H9 (cell line): ENCODE data around the gene PPP2R1A. TPM values are rescaled to one million over a fixed set of nuclear protein-coding genes. Genes with fewer than 3 reads are reported as not detected.

Source experiments
- DNase-seq: peaks from one replicate; pipeline ENCODE4 v3.0.0-alpha.2; 2017
- H2AFZ ChIP-seq: one replicate; pipeline ENCODE4 v1.6.1; 2013; ENCODE audit warnings: mild to moderate bottlenecking, low read length, control low read depth, moderate library complexity
- H2AK5ac ChIP-seq: 2 replicates; pipeline ENCODE4 v1.6.1; 2013; ENCODE audit warnings: low read length, control low read depth, mixed read lengths; ENCODE audit not compliant: insufficient read length
- H2BK120ac ChIP-seq: one replicate; pipeline ENCODE4 v1.6.1; 2013; ENCODE audit warnings: low read depth, mild to moderate bottlenecking, low read length, control low read depth, inconsistent platforms; ENCODE audit not compliant: poor library complexity, severe bottlenecking
- H2BK12ac ChIP-seq: 2 replicates; pipeline ENCODE4 v1.6.1; 2013; ENCODE audit warnings: low read length, control low read depth, mixed read lengths, low read depth; ENCODE audit not compliant: insufficient read length
- H2BK15ac ChIP-seq: 2 replicates; pipeline ENCODE4 v1.6.1; 2013; ENCODE audit warnings: low read depth, low read length, control low read depth
- H2BK20ac ChIP-seq: one replicate; pipeline ENCODE4 v1.6.1; 2013; ENCODE audit warnings: low read depth, mild to moderate bottlenecking, low read length, control low read depth, inconsistent platforms; ENCODE audit not compliant: poor library complexity, severe bottlenecking
- H2BK5ac ChIP-seq: 2 replicates; pipeline ENCODE4 v1.6.1; 2013; ENCODE audit warnings: low read length, control low read depth, mixed read lengths; ENCODE audit not compliant: insufficient read length
- H3K14ac ChIP-seq: 2 replicates; pipeline ENCODE4 v1.6.1; 2013; ENCODE audit warnings: low read length, control low read depth; ENCODE audit not compliant: insufficient read depth
- H3K18ac ChIP-seq: 2 replicates; pipeline ENCODE4 v1.6.1; 2013; ENCODE audit warnings: low read depth, mild to moderate bottlenecking, mixed read lengths, low read length, control low read depth; ENCODE audit not compliant: insufficient read length
- H3K23ac ChIP-seq: 2 replicates; pipeline ENCODE4 v1.6.1; 2013; ENCODE audit warnings: low read length, control low read depth, mixed read lengths, low read depth; ENCODE audit not compliant: insufficient read length
- H3K23me2 ChIP-seq: 2 replicates; pipeline ENCODE4 v1.6.1; 2013; ENCODE audit warnings: low read depth, mild to moderate bottlenecking, mixed read lengths, low read length, control low read depth; ENCODE audit not compliant: insufficient read length, poor library complexity, severe bottlenecking
- H3K27ac ChIP-seq: 2 replicates; pipeline ENCODE4 v1.5.1; 2013; ENCODE audit warnings: low read length, control low read depth, mixed read lengths, low read depth; ENCODE audit not compliant: insufficient read length
- H3K27me3 ChIP-seq: 2 replicates; pipeline ENCODE4 v1.6.1; 2013; ENCODE audit warnings: low read length, control low read depth, inconsistent platforms; ENCODE audit not compliant: insufficient read depth
- H3K4ac ChIP-seq: 2 replicates; pipeline ENCODE4 v1.6.1; 2013; ENCODE audit warnings: low read depth, mild to moderate bottlenecking, control low read depth, inconsistent platforms, low read length, moderate library complexity
- H3K4me1 ChIP-seq: 2 replicates; pipeline ENCODE4 v1.6.1; 2013; ENCODE audit warnings: low read length, control low read depth, inconsistent platforms; ENCODE audit not compliant: insufficient read depth
- H3K4me2 ChIP-seq: 2 replicates; pipeline ENCODE4 v1.6.1; 2013; ENCODE audit warnings: low read length, control low read depth, mixed read lengths; ENCODE audit not compliant: insufficient read length, insufficient read depth
- H3K56ac ChIP-seq: 2 replicates; pipeline ENCODE4 v1.6.1; 2013; ENCODE audit warnings: low read depth, mild to moderate bottlenecking, mixed read lengths, low read length, control low read depth; ENCODE audit not compliant: insufficient read length
- H3K79me1 ChIP-seq: 2 replicates; pipeline ENCODE4 v1.6.1; 2013; ENCODE audit warnings: low read depth, mild to moderate bottlenecking, moderate library complexity, low read length, control low read depth, inconsistent platforms; ENCODE audit not compliant: insufficient read depth, poor library complexity, severe bottlenecking
- H3K79me2 ChIP-seq: 2 replicates; pipeline ENCODE4 v1.6.1; 2013; ENCODE audit warnings: low read length, control low read depth, inconsistent platforms; ENCODE audit not compliant: insufficient read depth
- H3K9ac ChIP-seq: 2 replicates; pipeline ENCODE4 v1.6.1; 2013; ENCODE audit warnings: low read length, control low read depth, mixed read lengths; ENCODE audit not compliant: insufficient read length; ENCODE audit errors: extremely low read depth
- H3K9me3 ChIP-seq: one replicate; pipeline ENCODE4 v1.6.1; 2013; ENCODE audit warnings: low read depth, low read length, inconsistent platforms; ENCODE audit not compliant: control insufficient read depth
- H3T11ph ChIP-seq: one replicate; pipeline ENCODE4 v1.6.1; 2013; ENCODE audit warnings: mild to moderate bottlenecking, low read length, control low read depth, inconsistent platforms
- H4K20me1 ChIP-seq: one replicate; pipeline ENCODE4 v1.6.1; 2013; ENCODE audit not compliant: control insufficient read depth, insufficient read length, insufficient read depth
- H4K5ac ChIP-seq: 2 replicates; pipeline ENCODE4 v1.6.1; 2013; ENCODE audit warnings: low read depth, mild to moderate bottlenecking, mixed read lengths, low read length, control low read depth; ENCODE audit not compliant: insufficient read length
- H4K8ac ChIP-seq: replicated peaks from 2 replicates; pipeline ENCODE4 v1.6.1; 2013; ENCODE audit warnings: low read length, control low read depth, mixed read lengths, low read depth; ENCODE audit not compliant: insufficient read length
- H4K91ac ChIP-seq: 2 replicates; pipeline ENCODE4 v1.6.1; 2013; ENCODE audit warnings: low read depth, mild to moderate bottlenecking, moderate library complexity, mixed read lengths, low read length, control low read depth; ENCODE audit not compliant: insufficient read length
- H3K27ac Mint-ChIP-seq, 3 experiments: 2 replicates in 2 of 3; 3 replicates in 1 of 3; pipeline ENCODE4 v1.8.0; 2020 to 2021; ENCODE audit warnings: mixed read lengths in 3 of 3, mild to moderate bottlenecking in 1 of 3, moderate library complexity in 1 of 3
- H3K27me3 Mint-ChIP-seq: 2 replicates; pipeline ENCODE4 v1.8.0; 2021; ENCODE audit warnings: low read depth, mild to moderate bottlenecking, moderate library complexity, mixed read lengths
- H3K36me3 Mint-ChIP-seq, 3 experiments: 2 replicates in 2 of 3; 3 replicates in 1 of 3; pipeline ENCODE4 v1.8.0; 2020 to 2021; ENCODE audit warnings: low read depth in 3 of 3, mixed read lengths in 3 of 3; ENCODE audit not compliant: insufficient read depth in 1 of 3
- H3K4me1 Mint-ChIP-seq, 2 experiments: 2 replicates each; pipeline ENCODE4 v1.8.0; 2020; ENCODE audit warnings: mixed read lengths in 2 of 2
- H3K4me3 Mint-ChIP-seq, 2 experiments: 2 replicates in 1 of 2; 3 replicates in 1 of 2; pipeline ENCODE4 v1.8.0; 2020 to 2021; ENCODE audit warnings: mild to moderate bottlenecking in 2 of 2, mixed read lengths in 2 of 2, moderate library complexity in 1 of 2
- H3K9me3 Mint-ChIP-seq, 2 experiments: 2 replicates in 1 of 2; 3 replicates in 1 of 2; pipeline ENCODE4 v1.8.0; 2020; ENCODE audit warnings: mild to moderate bottlenecking in 2 of 2, mixed read lengths in 2 of 2, moderate library complexity in 1 of 2
- WGBS: extraction: QIAGEN DNeasy Blood & Tissue Kit; methylation state at CpG from one replicate; pipeline ENCODE4 v1.1.7; 2013; ENCODE audit warnings: missing lambda C conversion rate, low lambda C conversion rate, mixed read lengths; ENCODE audit not compliant: insufficient read length; ENCODE audit errors: extremely low coverage; 5-methylcytosine and 5-hydroxymethylcytosine counted together
- total RNA-seq: library from RNA; stranded (reverse); gene quantifications from 2 replicates; pipeline ENCODE4 v1.2.1, GENCODE V29; 2021
- TF ChIP-seq, protein P1 (sequence below): fragments of 200-600 bp; sonication (generic); conservative IDR thresholded peaks from 3 replicates; pipeline ENCODE4 v1.8.0; 2021; ENCODE audit warnings: antibody characterized with exemption, mild to moderate bottlenecking

Gene PPP2R1A
- total RNA-seq, 1 experiment from 2014 or later: 432 TPM

GRCh38 chr19:52230685-52231084, 40.8 kb downstream of the PPP2R1A start:
- no peak overlapping the region for H4K91ac ChIP-seq
- H2BK5ac ChIP-seq: no peak overlapping the region
- no peaks in the 10 kb centered on the region for H3K9me3 ChIP-seq
- no peak overlapping the region for H2BK12ac ChIP-seq
- H3K4me2 ChIP-seq: no peak overlapping the region
- H3K56ac ChIP-seq: no peak overlapping the region
- no peak overlapping the region for H2BK15ac ChIP-seq
- no peak overlapping the region for H3K14ac ChIP-seq
- H3T11ph ChIP-seq: no peak overlapping the region
- no peaks in the 10 kb centered on the region for H3K27me3 ChIP-seq
- H3K27ac ChIP-seq: no peak overlapping the region
- Mint-ChIP-seq H3K4me1 (no peaks in the 10 kb centered on the region), H3K36me3 (peaks cover 27 to 44% (median 29%) of the 10 kb centered on the region in 3 experiments), H3K27ac (no peak overlapping the region; a peak in 2 of 7 replicates), H3K27me3 (peaks cover 2% of the 10 kb centered on the region; the same call in 1 of the 2 replicates), H3K4me3 (no peak overlapping the region), H3K9me3 (no peaks in the 10 kb centered on the region)
- no peaks in the 10 kb centered on the region for H3K79me1 ChIP-seq
- H4K8ac ChIP-seq: no peak overlapping the region
- WGBS: no CpG with 5 or more reads among the region's 1 CpG
- no peak overlapping the region for H3K4ac ChIP-seq
- H3K79me2 ChIP-seq: no peaks in the 10 kb centered on the region
- H2AK5ac ChIP-seq: no peak overlapping the region
- no peak overlapping the region for H4K5ac ChIP-seq
- TF ChIP-seq, protein P1, sequence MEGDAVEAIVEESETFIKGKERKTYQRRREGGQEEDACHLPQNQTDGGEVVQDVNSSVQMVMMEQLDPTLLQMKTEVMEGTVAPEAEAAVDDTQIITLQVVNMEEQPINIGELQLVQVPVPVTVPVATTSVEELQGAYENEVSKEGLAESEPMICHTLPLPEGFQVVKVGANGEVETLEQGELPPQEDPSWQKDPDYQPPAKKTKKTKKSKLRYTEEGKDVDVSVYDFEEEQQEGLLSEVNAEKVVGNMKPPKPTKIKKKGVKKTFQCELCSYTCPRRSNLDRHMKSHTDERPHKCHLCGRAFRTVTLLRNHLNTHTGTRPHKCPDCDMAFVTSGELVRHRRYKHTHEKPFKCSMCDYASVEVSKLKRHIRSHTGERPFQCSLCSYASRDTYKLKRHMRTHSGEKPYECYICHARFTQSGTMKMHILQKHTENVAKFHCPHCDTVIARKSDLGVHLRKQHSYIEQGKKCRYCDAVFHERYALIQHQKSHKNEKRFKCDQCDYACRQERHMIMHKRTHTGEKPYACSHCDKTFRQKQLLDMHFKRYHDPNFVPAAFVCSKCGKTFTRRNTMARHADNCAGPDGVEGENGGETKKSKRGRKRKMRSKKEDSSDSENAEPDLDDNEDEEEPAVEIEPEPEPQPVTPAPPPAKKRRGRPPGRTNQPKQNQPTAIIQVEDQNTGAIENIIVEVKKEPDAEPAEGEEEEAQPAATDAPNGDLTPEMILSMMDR: no peak
- no peak for DNase-seq
- no peak overlapping the region for H3K18ac ChIP-seq
- no peaks in the 10 kb centered on the region for H3K23me2 ChIP-seq
- no peaks in the 10 kb centered on the region for H4K20me1 ChIP-seq
- H2BK20ac ChIP-seq: no peak overlapping the region
- H3K4me1 ChIP-seq: no peaks in the 10 kb centered on the region
- no peak overlapping the region for H3K9ac ChIP-seq
- H2BK120ac ChIP-seq: no peak overlapping the region
- no peak overlapping the region for H3K23ac ChIP-seq
- H2AFZ ChIP-seq: no peak overlapping the region
